PC-9 (cell line): ENCODE measurements around the gene CREBBP.

Source experiments
- EZH2 ChIP-seq: fragments of 200-600 bp; sonication (generic); IDR thresholded peaks from 2 replicates; pipeline ENCODE4 v1.8.0; 2017; ENCODE audit warnings: antibody characterized with exemption, low read depth
- TF ChIP-seq, protein P1 (sequence below): fragments of 200-600 bp; sonication (generic); conservative IDR thresholded peaks from 2 replicates; pipeline ENCODE4 v1.6.1; 2017; ENCODE audit warnings: mixed run types, antibody characterized with exemption, mild to moderate bottlenecking, moderate library complexity

- TF ChIP-seq, protein P1, sequence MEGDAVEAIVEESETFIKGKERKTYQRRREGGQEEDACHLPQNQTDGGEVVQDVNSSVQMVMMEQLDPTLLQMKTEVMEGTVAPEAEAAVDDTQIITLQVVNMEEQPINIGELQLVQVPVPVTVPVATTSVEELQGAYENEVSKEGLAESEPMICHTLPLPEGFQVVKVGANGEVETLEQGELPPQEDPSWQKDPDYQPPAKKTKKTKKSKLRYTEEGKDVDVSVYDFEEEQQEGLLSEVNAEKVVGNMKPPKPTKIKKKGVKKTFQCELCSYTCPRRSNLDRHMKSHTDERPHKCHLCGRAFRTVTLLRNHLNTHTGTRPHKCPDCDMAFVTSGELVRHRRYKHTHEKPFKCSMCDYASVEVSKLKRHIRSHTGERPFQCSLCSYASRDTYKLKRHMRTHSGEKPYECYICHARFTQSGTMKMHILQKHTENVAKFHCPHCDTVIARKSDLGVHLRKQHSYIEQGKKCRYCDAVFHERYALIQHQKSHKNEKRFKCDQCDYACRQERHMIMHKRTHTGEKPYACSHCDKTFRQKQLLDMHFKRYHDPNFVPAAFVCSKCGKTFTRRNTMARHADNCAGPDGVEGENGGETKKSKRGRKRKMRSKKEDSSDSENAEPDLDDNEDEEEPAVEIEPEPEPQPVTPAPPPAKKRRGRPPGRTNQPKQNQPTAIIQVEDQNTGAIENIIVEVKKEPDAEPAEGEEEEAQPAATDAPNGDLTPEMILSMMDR = no peak
- TF ChIP-seq EZH2 = no peak
These were observed 91.7 kb downstream of the CREBBP start for GRCh38 chr16:3788711-3789374.
